Fibroblast of skin of left biceps (primary cell): ENCODE measurements around the gene PRR12.
A peak's percentile ranks its signal among the peaks of the same experiment; 100 is the strongest.
"Not testable (repeated sequence)": the region's sequence is repeated elsewhere in the genome, so short reads cannot be mapped to it uniquely, and the experiment has no call there.

ENCODE experiments used
- DNase-seq, 2 experiments: peaks; one replicate each; pipeline ENCODE4 v3.0.0-alpha.2; 2013; ENCODE audit warnings: low read depth in 2 of 2

Gene PRR12

DNA sequence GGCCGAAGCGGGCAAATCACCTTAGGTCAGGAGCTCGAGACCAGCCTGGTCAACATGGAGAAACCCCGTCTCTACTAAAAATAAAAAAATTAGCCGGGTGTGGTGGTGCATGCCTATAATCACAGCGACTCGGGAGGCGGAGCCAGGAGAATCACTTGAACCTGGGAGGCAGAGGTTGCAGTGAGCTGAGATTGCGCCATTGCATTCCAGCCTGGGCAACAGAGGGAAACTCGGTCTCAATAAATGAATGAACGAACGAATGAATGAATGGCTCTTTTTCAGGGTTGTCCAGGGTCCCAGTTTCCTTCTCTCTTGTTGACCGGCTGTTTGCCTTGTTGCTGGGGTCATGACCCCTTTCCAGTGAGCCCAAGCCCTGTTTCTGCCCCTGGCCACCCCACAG lies 26.9 kb downstream of the PRR12 start:
- DNase-seq = not testable (repeated sequence)

DNA sequence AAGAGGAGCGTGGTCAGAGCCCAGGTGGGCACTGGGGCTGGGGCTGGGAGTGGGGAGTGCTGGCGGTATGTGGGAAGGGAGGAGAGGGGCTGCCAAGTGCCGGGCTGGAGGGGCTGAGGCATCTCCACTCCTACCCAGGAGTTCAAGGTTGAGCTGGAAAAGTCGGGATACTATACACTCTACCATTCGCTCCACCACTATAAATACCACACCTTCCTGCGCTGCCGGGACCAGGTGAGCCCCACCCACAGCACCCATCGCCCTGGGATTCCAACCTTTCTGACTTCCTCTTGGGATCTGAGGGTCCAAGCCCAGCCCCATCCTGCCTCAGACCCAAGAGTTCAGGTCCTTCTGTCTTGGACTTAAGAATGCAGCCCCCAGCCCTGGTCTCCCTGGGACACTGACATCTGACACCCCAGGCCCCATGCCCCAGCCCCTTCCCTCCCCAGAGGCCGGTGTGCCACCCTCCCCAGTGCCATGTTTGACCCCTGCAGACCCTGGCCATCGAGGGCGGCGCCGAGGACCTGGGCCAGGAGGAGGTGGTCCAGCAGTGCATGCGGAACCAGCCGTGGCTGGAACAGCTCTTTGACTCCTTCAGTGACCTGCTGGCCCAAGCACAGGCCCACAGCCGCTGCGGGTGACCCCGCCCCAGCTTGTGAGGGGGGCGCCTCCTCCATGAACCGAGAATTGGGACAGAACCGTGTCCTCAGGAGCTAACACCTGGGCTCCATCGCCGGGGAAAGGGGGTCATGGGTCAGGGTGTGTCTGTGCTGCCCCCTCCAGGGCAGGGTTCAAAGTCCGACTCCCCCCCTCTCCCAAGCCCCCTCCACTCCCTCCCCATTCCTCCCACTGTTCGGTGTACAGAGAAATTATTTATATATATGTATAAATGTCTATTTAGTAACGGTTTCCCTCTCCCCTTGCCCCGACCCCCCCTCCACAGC lies 34.3 kb downstream of the PRR12 start:
- DNase-seq = no peak

DNA sequence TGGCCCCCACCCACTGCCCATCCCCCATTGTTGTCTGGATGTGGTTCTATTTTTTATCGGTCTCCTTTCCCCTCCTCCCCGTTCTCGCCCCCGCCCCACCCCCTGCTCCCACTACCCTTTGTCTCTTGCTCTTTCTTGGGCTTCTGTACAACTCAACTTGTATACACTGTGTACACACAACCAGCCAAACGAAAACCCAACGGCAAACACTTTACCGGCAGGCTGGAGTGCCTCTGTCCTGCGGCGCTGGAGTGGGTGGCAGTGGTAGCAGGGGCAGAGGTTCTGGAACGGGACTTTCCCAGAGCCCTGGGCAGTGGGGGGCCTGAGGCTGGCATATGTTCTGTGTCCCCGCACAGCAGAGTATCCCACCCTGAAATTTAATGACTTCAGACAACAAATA lies 35.2 kb downstream of the PRR12 start:
- no peak for DNase-seq

- DNase-seq = no peak
These were observed 38.7 kb downstream of the PRR12 start for GRCh38 chr19:49629659-49630058.

GRCh38 chr19:49631014-49631588 lies 40.1 kb downstream of the PRR12 start:
- DNase-seq = no peak

DNA sequence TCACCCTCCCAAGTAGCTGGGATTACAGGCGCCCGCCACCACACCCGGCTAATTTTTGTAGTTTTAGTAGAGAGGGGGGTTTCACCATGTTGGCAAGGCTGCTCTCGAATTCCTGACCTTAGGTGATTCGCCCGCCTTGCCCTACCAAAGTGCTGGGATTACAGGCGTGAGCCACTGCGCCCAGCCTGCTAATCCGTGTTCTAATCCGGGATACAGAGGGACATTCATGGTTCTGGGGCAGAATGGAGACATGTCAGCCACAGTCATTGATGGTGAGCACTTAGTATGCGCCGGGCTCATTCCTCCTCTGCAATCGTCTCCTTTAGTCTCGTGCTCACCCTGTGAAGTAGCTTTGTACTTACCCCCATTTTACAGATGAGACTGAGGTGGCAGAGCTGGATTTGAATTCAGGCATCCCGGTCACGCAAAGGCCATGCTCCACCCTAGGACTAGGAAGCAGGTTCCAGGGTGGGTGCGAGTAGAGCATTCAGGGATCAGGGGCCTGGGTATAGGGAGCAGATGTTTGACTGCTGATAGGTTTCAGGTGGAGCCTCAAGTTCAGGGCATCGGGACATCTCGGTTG lies 40.7 kb downstream of the PRR12 start:
- no peak for DNase-seq

DNA sequence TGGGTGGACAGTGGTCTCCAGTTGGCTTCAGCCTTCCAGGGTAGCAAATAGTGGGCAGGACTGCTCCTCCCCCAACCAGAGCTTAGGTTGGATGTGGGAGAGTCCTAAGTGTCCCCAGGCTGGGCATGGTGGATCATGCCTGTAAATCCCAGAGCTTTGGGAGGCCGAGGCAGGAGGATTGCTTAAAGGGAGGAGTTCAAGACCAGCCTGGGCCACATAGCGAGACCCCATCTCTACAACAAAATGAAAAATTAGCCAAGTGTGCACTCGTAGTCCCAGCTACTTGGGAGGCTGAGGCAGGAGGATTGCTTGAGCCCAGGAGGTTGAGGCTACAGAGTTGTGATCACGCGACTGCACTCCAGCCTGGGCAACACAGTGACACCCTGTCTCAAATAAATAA lies 41.6 kb downstream of the PRR12 start:
- DNase-seq = no peak

GRCh38 chr19:49633273-49633672 lies 42.3 kb downstream of the PRR12 start:
- not testable (repeated sequence) for DNase-seq

GRCh38 chr19:49635530-49636232 lies 44.7 kb downstream of the PRR12 start:
- DNase-seq = no peak

DNA sequence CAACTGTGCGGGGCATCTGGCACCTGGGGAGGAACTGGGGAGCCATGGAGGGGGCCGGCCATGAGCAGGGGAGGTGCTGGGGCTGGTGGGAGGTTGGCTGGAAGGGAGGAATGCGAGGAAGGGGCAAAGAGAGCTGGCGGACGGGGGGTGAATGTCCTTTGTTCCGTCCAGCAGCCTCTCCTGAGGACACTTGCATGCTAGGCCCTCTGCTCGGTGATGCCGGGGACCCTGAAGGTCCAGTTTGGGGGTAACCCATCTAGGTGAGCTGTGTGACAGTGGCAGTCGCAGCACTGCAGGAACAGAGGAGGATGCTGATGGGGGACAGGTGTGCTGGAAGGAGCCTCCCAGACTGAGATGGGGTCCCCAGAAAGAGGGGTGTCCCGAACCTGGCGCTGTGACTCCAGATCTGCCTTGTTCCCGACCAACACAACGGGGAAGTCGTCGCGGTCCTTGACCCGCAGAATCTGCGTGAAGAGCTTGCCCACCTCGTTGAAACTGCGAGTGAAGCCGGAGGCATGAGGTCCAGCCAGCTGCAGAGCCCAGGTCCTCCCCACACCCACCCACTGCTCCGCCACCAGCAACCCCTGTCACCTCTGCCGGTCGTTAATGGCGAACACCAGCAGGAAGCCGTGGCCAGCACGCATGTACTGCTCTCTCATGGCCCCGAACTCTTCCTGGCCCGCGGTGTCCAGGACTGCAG lies 45.4 kb downstream of the PRR12 start:
- DNase-seq = no peak

GRCh38 chr19:49637821-49638738 lies 47.1 kb downstream of the PRR12 start:
- DNase-seq = peak; percentile 30 to 31

DNA sequence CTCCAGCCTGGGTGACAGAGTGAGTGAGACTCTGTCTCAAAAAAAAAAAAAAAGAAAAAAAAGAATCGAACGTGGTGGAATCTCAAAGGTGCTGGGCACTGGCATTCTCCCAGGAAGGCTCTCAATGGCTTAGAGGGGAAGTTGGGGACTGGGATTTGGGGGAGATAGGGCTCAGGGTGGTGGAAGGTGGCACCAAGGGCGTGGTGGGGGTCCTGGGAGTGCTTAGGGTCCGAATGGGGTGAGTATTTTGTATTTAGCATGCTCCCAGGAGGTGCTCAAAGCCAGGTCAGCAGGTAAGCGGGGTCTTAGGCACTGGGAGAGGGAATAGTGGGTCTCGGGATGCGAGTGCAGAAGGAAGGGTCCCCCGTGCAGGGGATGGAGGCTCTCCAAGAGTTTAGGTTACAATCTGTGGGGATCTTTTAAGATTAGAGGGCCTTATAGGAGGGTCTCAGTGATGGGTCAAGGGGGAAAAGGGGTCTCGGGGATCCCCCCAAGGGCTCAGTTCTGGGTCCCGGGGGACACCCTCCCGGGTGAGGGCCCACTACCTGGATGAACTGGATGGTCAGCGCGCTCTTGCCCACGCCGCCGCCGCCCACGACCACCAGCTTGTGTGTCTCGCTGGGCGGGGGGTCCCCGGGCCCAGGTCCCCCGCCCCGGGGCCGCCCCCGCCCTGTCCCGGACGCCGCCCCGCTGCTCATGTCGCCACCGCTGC lies 48.6 kb downstream of the PRR12 start:
- DNase-seq = no peak

DNA sequence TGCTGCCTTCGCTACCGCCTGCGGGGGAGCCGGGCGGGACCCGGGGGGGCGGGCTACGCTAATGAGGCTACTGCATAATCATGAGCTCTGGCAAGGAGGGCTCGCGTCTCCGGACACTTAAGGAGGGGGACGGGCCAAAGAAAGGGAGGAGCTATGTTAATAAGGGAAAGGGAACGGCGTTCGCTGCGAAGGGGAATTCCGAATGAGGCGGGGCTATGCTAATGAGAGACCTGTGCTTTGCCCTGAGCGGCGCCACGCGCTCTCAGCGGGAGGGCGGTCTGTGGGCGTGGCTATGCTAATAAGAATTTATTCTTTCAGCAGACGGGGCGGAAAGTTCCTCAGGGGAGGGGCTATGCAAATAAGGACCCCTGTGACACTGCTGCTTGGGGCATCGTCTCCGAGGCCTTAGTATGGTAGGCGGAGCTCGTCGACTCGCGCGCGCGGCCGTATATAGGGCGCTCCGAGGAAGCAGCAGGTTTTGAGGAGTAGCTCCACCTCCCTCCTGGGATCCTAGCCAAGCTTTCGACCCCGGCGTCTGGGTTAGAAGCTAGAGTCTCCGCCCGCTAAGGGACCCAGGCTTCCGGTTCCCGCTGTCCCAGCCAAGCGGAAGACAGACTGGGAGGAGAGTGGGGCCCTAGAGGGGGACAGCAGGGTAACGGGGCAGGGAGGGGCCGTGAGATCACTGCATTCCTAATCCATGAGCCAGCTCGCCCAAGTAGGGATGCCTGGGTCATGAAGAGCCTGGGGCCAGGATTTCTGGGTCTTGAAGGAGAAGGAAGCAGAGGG lies 49.3 kb downstream of the PRR12 start, which contains the start of gene RRAS:
RRAS (minus strand) TSS at position 31 of the 786 bp plus-strand sequence. CDS start 45 bp downstream, outside the sequence.
- DNase-seq = peak; percentile 100

DNA sequence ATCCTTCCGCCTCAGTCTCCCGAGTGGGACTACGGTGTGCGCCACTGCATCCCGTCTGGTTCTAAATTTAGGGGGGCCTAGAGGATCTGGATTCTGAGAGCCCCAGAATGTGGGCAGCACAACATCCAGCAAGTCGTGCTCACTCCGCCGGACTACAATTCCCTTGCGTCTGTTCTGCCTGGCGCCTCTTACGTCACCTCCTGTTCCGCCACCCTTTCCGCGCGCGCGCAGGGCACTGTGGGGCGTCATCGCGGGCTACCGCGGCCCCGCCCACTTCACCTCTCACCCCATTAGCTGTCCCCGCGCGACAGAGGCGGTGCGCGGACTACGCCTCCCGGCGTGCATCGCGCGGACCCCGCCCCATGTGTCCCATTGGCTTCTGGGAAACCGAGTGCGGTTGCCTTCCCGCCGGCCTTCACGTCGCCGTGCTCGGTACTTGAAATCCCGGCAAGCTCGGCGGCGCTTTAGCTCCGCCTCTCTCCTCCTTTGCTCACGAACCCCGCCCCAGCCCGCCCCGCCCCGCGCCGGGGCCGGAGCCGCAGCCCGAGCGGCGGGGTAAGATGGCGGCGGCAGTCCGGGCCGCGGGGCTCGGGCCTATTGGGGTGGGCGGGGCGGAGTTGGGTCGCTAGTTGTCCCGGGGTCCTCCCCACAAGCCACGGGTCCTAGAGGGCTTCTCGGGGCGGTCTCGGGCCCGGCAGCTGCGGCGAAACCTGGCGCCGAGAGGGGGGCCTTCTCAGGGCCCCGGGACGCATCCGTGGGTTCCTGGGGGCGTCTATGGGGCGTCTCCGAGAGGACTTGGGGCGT lies 50.9 kb downstream of the PRR12 start, which contains the start of gene SCAF1:
SCAF1 (plus strand) TSS at position 522 of the 804 bp plus-strand sequence. CDS start 2,818 bp downstream, outside the sequence.
- DNase-seq = peak; percentile 99

- DNase-seq = no peak
These were observed 51.6 kb downstream of the PRR12 start for GRCh38 chr19:49642492-49643035.

- DNase-seq = no peak
These were observed 52.5 kb downstream of the PRR12 start for GRCh38 chr19:49643466-49643865.

DNA sequence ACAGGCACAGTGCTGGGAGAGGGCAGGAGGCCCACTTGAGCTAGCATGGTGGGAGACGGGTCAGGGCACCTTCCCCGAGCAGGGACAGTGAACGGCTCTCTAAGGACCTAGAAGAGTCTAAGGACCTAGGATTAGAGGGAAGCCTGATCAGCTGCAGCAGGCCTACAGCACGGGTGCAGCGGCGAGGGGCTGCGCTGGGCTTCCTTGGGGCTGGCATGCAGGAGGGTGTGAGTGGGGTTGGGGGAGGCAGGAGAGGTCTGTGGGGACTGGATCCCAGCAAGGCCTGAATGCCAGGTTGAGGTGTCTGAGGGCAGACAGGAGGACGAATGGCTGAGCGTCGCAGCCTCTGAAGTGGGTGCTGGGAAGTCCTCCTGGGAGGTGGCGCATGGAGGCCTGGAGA lies 54.6 kb downstream of the PRR12 start:
- DNase-seq = no peak

DNA sequence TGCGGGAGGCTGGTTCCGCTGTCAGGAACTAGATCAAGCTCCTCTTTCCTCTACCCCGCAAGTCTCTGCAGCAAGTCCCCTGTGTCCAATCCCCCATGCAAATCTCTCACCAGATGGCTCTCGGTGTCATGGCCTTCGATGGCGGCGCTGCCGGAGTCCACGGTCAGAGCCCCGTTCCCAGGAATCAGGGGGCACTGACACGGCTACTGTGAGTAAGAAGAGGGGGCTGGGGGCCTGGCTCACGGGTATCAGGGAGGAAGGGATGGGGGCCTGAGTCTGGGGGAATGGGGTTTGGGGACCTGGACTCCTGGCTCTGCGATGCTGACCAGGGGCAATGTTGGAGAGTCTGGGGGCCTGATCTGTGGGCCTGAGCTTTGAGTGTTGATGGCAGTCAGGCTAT lies 55.0 kb downstream of the PRR12 start:
- no peak for DNase-seq
